Measurements from ENCODE around the gene TMX4. TPM values are rescaled to one million over a fixed set of nuclear protein-coding genes. Genes with fewer than 3 reads are reported as not detected.

The TMX4 gene
- total and polyA plus RNA-seq, 4 donors = 12.6 to 17.3 (median 15.9) TPM

DNA sequence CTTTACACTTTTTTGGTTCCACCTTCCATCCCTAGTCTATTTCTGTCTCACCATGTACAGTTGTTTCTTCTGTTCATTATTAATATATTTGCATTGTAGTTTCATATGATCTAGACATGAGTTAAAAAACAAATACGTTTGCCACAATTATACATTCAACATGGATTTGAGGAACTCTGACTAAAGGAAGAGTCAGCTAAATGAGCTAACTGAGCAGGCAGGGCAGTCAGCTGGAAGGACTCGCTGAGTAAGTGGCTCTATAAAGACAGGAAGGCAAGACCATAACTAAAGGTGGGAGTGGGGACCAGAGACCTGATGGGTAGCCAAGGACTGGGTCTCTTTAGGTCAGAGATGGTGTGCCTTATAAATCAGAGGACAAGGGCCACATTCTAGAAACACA lies 26.3 kb downstream of the TMX4 start:
- Histone ChIP-seq H3K9me3 (ENCODE audit: control insufficient read depth in 4 of 4, low read length in 3 of 4) (no peaks in the 10 kb centered on the region), H3K27ac (ENCODE audit: low read depth in 1 of 2, low read length in 2 of 2) (no peak overlapping the region), H3K36me3 (ENCODE audit: control insufficient read depth in 4 of 4, insufficient read depth in 3 of 4, low read depth in 1 of 4, low read length in 3 of 4) (peaks cover 1 to 18% (median 13%) of the 10 kb centered on the region in 4 donors), H3K4me1 (ENCODE audit: control insufficient read depth in 4 of 4, insufficient read depth in 4 of 4, low read length in 3 of 4) (peaks cover 2 to 8% (median 5%) of the 10 kb centered on the region in 4 donors), H3K4me3 (ENCODE audit: low read depth in 1 of 3, low read length in 3 of 3) (no peak overlapping the region), H3K9ac (ENCODE audit: low read depth in 1 of 2, low read length in 2 of 2) (no peak overlapping the region), H3K27me3 (ENCODE audit: control insufficient read depth in 4 of 4, insufficient read depth in 4 of 4, low read length in 3 of 4) (no peaks in the 10 kb centered on the region)
- WGBS = 93% methylated on average over 2 of the region's 2 CpGs
- DNase-seq (ENCODE audit: low spot score) = no peak
- TF ChIP-seq FOXA1 (IDR thresholded peaks at IDR 0.05) (no peak), FOXA2 (IDR thresholded peaks at IDR 0.05) (no peak), GABPA (IDR thresholded peaks at IDR 0.05 in 1 of 2, conservative IDR thresholded peaks at IDR 0.05 in 1 of 2) (no peak), SP1 (IDR thresholded peaks at IDR 0.05) (no peak)
- TF ChIP-seq, protein P1, sequence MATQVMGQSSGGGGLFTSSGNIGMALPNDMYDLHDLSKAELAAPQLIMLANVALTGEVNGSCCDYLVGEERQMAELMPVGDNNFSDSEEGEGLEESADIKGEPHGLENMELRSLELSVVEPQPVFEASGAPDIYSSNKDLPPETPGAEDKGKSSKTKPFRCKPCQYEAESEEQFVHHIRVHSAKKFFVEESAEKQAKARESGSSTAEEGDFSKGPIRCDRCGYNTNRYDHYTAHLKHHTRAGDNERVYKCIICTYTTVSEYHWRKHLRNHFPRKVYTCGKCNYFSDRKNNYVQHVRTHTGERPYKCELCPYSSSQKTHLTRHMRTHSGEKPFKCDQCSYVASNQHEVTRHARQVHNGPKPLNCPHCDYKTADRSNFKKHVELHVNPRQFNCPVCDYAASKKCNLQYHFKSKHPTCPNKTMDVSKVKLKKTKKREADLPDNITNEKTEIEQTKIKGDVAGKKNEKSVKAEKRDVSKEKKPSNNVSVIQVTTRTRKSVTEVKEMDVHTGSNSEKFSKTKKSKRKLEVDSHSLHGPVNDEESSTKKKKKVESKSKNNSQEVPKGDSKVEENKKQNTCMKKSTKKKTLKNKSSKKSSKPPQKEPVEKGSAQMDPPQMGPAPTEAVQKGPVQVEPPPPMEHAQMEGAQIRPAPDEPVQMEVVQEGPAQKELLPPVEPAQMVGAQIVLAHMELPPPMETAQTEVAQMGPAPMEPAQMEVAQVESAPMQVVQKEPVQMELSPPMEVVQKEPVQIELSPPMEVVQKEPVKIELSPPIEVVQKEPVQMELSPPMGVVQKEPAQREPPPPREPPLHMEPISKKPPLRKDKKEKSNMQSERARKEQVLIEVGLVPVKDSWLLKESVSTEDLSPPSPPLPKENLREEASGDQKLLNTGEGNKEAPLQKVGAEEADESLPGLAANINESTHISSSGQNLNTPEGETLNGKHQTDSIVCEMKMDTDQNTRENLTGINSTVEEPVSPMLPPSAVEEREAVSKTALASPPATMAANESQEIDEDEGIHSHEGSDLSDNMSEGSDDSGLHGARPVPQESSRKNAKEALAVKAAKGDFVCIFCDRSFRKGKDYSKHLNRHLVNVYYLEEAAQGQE (IDR thresholded peaks at IDR 0.05) = no peak
- TF ChIP-seq, protein P2, sequence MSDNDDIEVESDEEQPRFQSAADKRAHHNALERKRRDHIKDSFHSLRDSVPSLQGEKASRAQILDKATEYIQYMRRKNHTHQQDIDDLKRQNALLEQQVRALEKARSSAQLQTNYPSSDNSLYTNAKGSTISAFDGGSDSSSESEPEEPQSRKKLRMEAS (IDR thresholded peaks at IDR 0.05) = no peak

DNA sequence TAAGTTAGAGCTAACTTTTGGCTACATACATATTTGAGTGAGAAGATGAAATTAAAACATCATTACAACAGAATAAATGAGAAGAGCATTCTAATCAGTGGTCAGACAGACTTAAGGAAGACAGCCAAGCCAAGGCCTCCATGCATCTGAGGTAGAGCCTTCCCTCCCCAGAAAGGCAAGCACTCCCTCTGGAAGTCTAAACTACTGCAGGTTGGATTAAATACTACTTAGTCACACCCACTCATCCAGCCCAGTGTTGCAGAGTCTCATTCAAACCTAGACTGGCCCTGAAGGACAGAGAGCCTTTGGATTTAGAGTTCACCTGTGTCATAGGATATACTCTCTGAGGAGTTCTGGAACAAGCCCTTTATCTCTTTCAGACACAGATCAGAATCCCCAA lies 29.2 kb downstream of the TMX4 start:
- TF ChIP-seq EGR1 (IDR thresholded peaks at IDR 0.05; ENCODE audit: low read depth in 2 of 2) = no peak
- TF ChIP-seq YY1 (IDR thresholded peaks at IDR 0.05) = no peak
- no peak for TF ChIP-seq GABPA (IDR thresholded peaks at IDR 0.05 in 1 of 2, conservative IDR thresholded peaks at IDR 0.05 in 1 of 2)
- no peak for TF ChIP-seq SP1 (IDR thresholded peaks at IDR 0.05)
- TF ChIP-seq, protein P3, sequence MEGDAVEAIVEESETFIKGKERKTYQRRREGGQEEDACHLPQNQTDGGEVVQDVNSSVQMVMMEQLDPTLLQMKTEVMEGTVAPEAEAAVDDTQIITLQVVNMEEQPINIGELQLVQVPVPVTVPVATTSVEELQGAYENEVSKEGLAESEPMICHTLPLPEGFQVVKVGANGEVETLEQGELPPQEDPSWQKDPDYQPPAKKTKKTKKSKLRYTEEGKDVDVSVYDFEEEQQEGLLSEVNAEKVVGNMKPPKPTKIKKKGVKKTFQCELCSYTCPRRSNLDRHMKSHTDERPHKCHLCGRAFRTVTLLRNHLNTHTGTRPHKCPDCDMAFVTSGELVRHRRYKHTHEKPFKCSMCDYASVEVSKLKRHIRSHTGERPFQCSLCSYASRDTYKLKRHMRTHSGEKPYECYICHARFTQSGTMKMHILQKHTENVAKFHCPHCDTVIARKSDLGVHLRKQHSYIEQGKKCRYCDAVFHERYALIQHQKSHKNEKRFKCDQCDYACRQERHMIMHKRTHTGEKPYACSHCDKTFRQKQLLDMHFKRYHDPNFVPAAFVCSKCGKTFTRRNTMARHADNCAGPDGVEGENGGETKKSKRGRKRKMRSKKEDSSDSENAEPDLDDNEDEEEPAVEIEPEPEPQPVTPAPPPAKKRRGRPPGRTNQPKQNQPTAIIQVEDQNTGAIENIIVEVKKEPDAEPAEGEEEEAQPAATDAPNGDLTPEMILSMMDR (IDR thresholded peaks at IDR 0.05; ENCODE audit: low read depth, low read length, missing input control) = no peak
- TF ChIP-seq NR2F2 (IDR thresholded peaks at IDR 0.05) = no peak
- TF ChIP-seq HNF4A (conservative IDR thresholded peaks at IDR 0.05) = no peak
- TF ChIP-seq RAD21 (IDR thresholded peaks at IDR 0.05) = no peak
- TF ChIP-seq, protein P4, sequence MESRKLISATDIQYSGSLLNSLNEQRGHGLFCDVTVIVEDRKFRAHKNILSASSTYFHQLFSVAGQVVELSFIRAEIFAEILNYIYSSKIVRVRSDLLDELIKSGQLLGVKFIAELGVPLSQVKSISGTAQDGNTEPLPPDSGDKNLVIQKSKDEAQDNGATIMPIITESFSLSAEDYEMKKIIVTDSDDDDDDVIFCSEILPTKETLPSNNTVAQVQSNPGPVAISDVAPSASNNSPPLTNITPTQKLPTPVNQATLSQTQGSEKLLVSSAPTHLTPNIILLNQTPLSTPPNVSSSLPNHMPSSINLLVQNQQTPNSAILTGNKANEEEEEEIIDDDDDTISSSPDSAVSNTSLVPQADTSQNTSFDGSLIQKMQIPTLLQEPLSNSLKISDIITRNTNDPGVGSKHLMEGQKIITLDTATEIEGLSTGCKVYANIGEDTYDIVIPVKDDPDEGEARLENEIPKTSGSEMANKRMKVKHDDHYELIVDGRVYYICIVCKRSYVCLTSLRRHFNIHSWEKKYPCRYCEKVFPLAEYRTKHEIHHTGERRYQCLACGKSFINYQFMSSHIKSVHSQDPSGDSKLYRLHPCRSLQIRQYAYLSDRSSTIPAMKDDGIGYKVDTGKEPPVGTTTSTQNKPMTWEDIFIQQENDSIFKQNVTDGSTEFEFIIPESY (IDR thresholded peaks at IDR 0.05) = no peak
- no peak for TF ChIP-seq FOXA1 (IDR thresholded peaks at IDR 0.05)
- TF ChIP-seq, protein P5, sequence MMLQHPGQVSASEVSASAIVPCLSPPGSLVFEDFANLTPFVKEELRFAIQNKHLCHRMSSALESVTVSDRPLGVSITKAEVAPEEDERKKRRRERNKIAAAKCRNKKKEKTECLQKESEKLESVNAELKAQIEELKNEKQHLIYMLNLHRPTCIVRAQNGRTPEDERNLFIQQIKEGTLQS (IDR thresholded peaks at IDR 0.05) = no peak
- no peak for TF ChIP-seq HNF4G (IDR thresholded peaks at IDR 0.05)
- TF ChIP-seq, protein P1 (IDR thresholded peaks at IDR 0.05) = no peak
- TF ChIP-seq, protein P2 (IDR thresholded peaks at IDR 0.05) = no peak
- no peak for TF ChIP-seq FOXA2 (IDR thresholded peaks at IDR 0.05)
- TF ChIP-seq JUND (IDR thresholded peaks at IDR 0.05) = no peak
- no peak for TF ChIP-seq RXRA (IDR thresholded peaks at IDR 0.05)
- no peaks in the 10 kb centered on the region for H3K9me3 ChIP-seq (ENCODE audit: control insufficient read depth in 4 of 4, low read length in 3 of 4)
- peaks cover 1 to 13% (median 9%) of the 10 kb centered on the region in 4 donors for H3K36me3 ChIP-seq (ENCODE audit: control insufficient read depth in 4 of 4, insufficient read depth in 3 of 4, low read depth in 1 of 4, low read length in 3 of 4)

More for the DNA sequence above, 29.2 kb downstream of the TMX4 start:
- Histone ChIP-seq H3K27me3 (ENCODE audit: control insufficient read depth in 4 of 4, insufficient read depth in 4 of 4, low read length in 3 of 4) (no peaks in the 10 kb centered on the region), H3K9ac (ENCODE audit: low read depth in 1 of 2, low read length in 2 of 2) (no peak overlapping the region), H3K4me3 (ENCODE audit: low read depth in 1 of 3, low read length in 3 of 3) (no peak overlapping the region), H3K27ac (ENCODE audit: low read depth in 1 of 2, low read length in 2 of 2) (no peak overlapping the region), H3K4me1 (ENCODE audit: control insufficient read depth in 4 of 4, insufficient read depth in 4 of 4, low read length in 3 of 4) (peaks cover 2 to 8% (median 5%) of the 10 kb centered on the region in 4 donors)
- no peak for DNase-seq (ENCODE audit: low spot score)
